Fibroblast of lung (primary cell): ENCODE measurements around the gene RBFOX1. TPM values are rescaled to one million over a fixed set of nuclear protein-coding genes. Genes with fewer than 3 reads are reported as not detected.

Experiments
- DNase-seq, 2 donors: peaks; one replicate each; pipeline versions ENCODE4 v3.0.0 to v3.0.0-alpha.2; 2010; ENCODE audit warnings: low read depth in 2 of 2
- H2AFZ ChIP-seq: 2 replicates; pipeline ENCODE4 v1.5.1; 2012; ENCODE audit warnings: low read length, control low read depth, inconsistent platforms
- H3K27ac ChIP-seq: 2 replicates; pipeline ENCODE4 v1.5.1; 2011; ENCODE audit warnings: low read length, control low read depth; ENCODE audit not compliant: insufficient read depth
- H3K27me3 ChIP-seq: 2 replicates; pipeline ENCODE4 v1.5.1; 2011; ENCODE audit warnings: mild to moderate bottlenecking, low read length; ENCODE audit not compliant: control insufficient read depth, insufficient read depth
- H3K36me3 ChIP-seq: 2 replicates; pipeline ENCODE4 v1.5.1; 2011; ENCODE audit warnings: low read length; ENCODE audit not compliant: control insufficient read depth, insufficient read depth
- H3K4me1 ChIP-seq: 2 replicates; pipeline ENCODE4 v1.5.1; 2011; ENCODE audit warnings: low read length; ENCODE audit not compliant: control insufficient read depth, insufficient read depth; ENCODE audit errors: extremely low read depth
- H3K4me2 ChIP-seq: 2 replicates; pipeline ENCODE4 v1.5.1; 2011; ENCODE audit warnings: low read length, control low read depth; ENCODE audit not compliant: insufficient read depth; ENCODE audit errors: extremely low read depth
- H3K4me3 ChIP-seq, 4 experiments: fragments of 200-600 bp in 1 of 4; sonication (generic) in 1 of 4; replicated peaks in 1 of 4; 2 replicates each; pipeline ENCODE4 v1.5.1; 2011 to 2016; ENCODE audit warnings: low read length in 4 of 4, low read depth in 3 of 4, mild to moderate bottlenecking in 3 of 4, control low read depth in 2 of 4, inconsistent platforms in 1 of 4, mixed read lengths in 1 of 4; ENCODE audit not compliant: insufficient read depth in 1 of 4; ENCODE audit errors: control extremely low read depth in 1 of 4
- H3K79me2 ChIP-seq: 2 replicates; pipeline ENCODE4 v1.5.1; 2012; ENCODE audit warnings: mild to moderate bottlenecking, low read length, inconsistent platforms; ENCODE audit not compliant: control insufficient read depth, insufficient read depth
- H3K9ac ChIP-seq: 2 replicates; pipeline ENCODE4 v1.5.1; 2011; ENCODE audit warnings: mild to moderate bottlenecking, low read length, control low read depth; ENCODE audit not compliant: insufficient read depth
- H3K9me3 ChIP-seq: 2 replicates; pipeline ENCODE4 v1.5.1; 2012; ENCODE audit warnings: low read depth, low read length; ENCODE audit not compliant: control insufficient read depth, insufficient read depth
- H4K20me1 ChIP-seq: 2 replicates; pipeline ENCODE4 v1.5.1; 2011; ENCODE audit warnings: low read length; ENCODE audit not compliant: control insufficient read depth, insufficient read depth; ENCODE audit errors: extremely low read depth
- EZH2 ChIP-seq: IDR thresholded peaks from 2 replicates; pipeline ENCODE4 v1.5.1; 2012; ENCODE audit warnings: low read length, control low read depth, mild to moderate bottlenecking; ENCODE audit errors: missing control alignments
- polyA plus RNA-seq, 2 donors: library from polyadenylated mRNA; depleted of rRNA in 1 of 2; stranded (reverse) in 1 of 2; unstranded in 1 of 2; fragments of >200 nt; gene quantifications; 2 replicates each; pipeline ENCODE4 v1.2.1, GENCODE V29; 2011 to 2012; ENCODE audit warnings: missing spikeins in 1 of 2
- total RNA-seq: library from RNA; depleted of rRNA; stranded (reverse); fragments of >200 nt; gene quantifications from 2 replicates; pipeline ENCODE4 v1.2.1, GENCODE V29; 2014
- TF ChIP-seq, protein P1 (sequence below), 2 donors: IDR thresholded peaks in 1 of 2; conservative IDR thresholded peaks in 1 of 2; 1 replicate in 1 of 2; 2 replicates in 1 of 2; pipeline ENCODE4 v1.5.1; 2011 to 2012; ENCODE audit warnings: low read length in 2 of 2, control low read depth in 1 of 2, inconsistent platforms in 1 of 2, low read depth in 1 of 2, mild to moderate bottlenecking in 1 of 2

Gene RBFOX1
- total and polyA plus RNA-seq, 2 donors (not counting 1 experiment from before 2014, with no cell fraction given): not detected

DNA sequence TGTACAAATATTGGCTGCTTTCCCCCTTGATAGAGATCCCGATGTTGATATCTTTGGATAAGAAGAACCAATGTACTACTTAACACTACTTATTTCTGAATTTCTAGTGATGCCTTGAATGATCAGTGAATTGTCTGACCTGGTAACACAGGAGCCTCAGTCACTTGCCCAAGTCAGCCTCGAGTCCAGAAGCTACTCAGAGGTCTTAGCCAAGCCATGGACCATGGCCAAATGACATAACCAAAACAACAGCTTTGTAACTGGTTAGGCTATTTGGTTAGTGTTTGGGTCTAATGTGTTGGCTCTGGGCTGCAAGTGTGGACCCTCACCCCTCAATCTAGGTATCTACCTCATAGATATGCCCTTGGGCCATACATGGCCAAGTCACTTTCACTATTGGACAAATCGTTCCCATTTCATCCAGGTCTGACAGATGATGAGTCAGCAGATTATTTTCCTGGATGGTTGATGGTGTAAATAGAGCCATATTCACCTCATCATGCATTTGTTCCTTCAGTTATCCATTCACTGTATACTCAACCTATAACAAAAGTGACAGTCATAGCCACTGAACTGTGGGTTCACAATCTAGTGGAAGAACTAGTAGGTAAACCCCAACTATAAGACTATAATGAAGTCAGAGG lies 3.5 kb downstream of the RBFOX1 start:
- DNase-seq: no peak

DNA sequence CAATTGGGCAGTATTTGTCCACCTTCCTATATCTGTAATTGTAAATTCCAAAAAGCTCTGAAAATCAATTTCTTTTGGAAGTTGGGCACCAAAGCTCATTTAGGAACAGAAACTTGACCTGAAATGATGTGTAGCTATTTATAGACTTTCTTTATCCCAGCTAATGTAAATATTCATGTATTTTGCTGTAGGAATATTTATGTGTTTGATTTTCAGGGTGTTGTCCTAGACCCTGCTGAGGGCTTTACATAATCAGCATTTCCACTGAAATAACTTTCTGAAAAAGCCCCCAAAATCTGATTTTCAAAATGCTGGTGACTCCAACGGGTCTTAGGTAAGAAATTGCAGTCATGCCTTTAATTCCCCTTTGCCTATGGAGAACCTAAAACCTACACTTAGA lies 4.1 kb downstream of the RBFOX1 start:
- Histone ChIP-seq H3K27me3 (no peaks in the 10 kb centered on the region), H3K4me1 (no peaks in the 10 kb centered on the region), H3K9ac (no peak overlapping the region), H3K27ac (no peak overlapping the region), H3K9me3 (no peaks in the 10 kb centered on the region), H3K4me3 (no peak overlapping the region), H2AFZ (no peak overlapping the region), H3K36me3 (no peaks in the 10 kb centered on the region), H3K4me2 (no peak overlapping the region), H3K79me2 (no peaks in the 10 kb centered on the region), H4K20me1 (no peaks in the 10 kb centered on the region)
- TF ChIP-seq, protein P1, sequence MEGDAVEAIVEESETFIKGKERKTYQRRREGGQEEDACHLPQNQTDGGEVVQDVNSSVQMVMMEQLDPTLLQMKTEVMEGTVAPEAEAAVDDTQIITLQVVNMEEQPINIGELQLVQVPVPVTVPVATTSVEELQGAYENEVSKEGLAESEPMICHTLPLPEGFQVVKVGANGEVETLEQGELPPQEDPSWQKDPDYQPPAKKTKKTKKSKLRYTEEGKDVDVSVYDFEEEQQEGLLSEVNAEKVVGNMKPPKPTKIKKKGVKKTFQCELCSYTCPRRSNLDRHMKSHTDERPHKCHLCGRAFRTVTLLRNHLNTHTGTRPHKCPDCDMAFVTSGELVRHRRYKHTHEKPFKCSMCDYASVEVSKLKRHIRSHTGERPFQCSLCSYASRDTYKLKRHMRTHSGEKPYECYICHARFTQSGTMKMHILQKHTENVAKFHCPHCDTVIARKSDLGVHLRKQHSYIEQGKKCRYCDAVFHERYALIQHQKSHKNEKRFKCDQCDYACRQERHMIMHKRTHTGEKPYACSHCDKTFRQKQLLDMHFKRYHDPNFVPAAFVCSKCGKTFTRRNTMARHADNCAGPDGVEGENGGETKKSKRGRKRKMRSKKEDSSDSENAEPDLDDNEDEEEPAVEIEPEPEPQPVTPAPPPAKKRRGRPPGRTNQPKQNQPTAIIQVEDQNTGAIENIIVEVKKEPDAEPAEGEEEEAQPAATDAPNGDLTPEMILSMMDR (conservative IDR thresholded peaks at IDR 0.05 in 1 of 2, IDR thresholded peaks at IDR 0.05 in 1 of 2; ENCODE audit: low read depth in 1 of 2, low read length in 2 of 2): no peak
- no peak for TF ChIP-seq EZH2
- no peak for DNase-seq

More for the DNA sequence above, 3.5 kb downstream of the RBFOX1 start:
- TF ChIP-seq, protein P1 (conservative IDR thresholded peaks at IDR 0.05 in 1 of 2, IDR thresholded peaks at IDR 0.05 in 1 of 2; ENCODE audit: low read depth in 1 of 2, low read length in 2 of 2): no peak
- no peak for TF ChIP-seq EZH2
- no peak overlapping the region for H3K9ac ChIP-seq
- H3K27ac ChIP-seq: no peak overlapping the region
- H3K36me3 ChIP-seq: no peaks in the 10 kb centered on the region
- no peak overlapping the region for H3K4me2 ChIP-seq
- no peak overlapping the region for H3K4me3 ChIP-seq
- no peaks in the 10 kb centered on the region for H3K4me1 ChIP-seq
- H2AFZ ChIP-seq: no peak overlapping the region
- H4K20me1 ChIP-seq: no peaks in the 10 kb centered on the region
- H3K79me2 ChIP-seq: no peaks in the 10 kb centered on the region
- no peaks in the 10 kb centered on the region for H3K27me3 ChIP-seq
- H3K9me3 ChIP-seq: no peaks in the 10 kb centered on the region

DNA sequence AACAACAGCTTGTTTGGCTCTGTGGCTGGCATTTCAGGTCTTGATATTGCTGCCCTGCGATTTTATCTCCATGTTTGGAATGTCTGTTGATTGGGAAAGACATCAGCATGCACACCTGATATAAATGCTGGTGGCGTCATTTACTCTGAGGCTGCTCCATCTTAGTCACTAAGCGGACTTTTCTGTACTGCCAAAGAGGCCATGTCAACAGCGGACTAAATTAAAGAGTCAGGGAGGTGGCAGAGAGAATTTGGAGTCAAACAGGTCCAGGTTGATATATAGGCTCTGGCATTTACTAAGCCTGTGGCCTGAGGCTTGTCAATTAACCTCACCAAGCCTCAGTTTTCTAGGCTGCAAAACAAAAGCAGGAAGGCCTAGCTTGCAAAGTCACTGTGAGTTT lies 6.2 kb downstream of the RBFOX1 start:
- Histone ChIP-seq H3K36me3 (no peaks in the 10 kb centered on the region), H3K9ac (no peak overlapping the region), H3K27me3 (no peaks in the 10 kb centered on the region), H3K4me1 (no peaks in the 10 kb centered on the region), H3K27ac (no peak overlapping the region), H3K9me3 (no peaks in the 10 kb centered on the region), H2AFZ (no peak overlapping the region), H4K20me1 (no peaks in the 10 kb centered on the region), H3K79me2 (no peaks in the 10 kb centered on the region), H3K4me3 (no peak overlapping the region), H3K4me2 (no peak overlapping the region)
- DNase-seq: no peak
- TF ChIP-seq EZH2: no peak
- TF ChIP-seq, protein P1 (conservative IDR thresholded peaks at IDR 0.05 in 1 of 2, IDR thresholded peaks at IDR 0.05 in 1 of 2; ENCODE audit: low read depth in 1 of 2, low read length in 2 of 2): no peak
